ENCODE results near the gene IGFBP4. TPM values are rescaled to one million over a fixed set of nuclear protein-coding genes. Genes with fewer than 3 reads are reported as not detected.

The IGFBP4 gene
- total RNA-seq, 1 experiment from 2014 or later = 6.5 TPM

DNA sequence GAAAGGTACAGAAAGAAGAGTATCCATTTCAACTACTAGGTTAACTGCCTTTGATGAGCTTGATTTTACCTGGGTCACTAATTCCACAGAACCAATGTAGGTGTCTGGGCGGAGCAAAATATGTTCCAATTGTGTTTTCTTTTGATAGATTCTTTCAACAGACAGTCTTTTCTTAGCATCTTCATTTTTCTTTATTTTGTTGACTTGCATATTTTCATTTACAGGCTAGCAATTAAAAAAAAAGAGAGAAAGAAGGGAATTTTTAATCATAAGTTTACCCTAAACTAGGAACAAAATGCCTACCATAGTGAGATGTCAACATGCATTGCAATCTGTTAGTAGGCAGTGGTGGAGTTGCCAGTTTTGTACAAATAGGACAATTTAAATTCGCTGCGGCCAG, 26.6 kb upstream of the IGFBP4 start:
- ChIA-PET POLR2A (interaction anchor here (0.9 to 2.9 kb wide), 9 partner anchors 9 to 222 kb away, joined by 3 to 15 read pairs (median 5); partner anchors contain the start of gene RARA), CTCF (interaction anchor here (0.6 to 3.8 kb wide), 13 partner anchors 9 to 794 kb away, joined by 3 to 23 read pairs (median 6); partner anchors contain the start of gene GJD3)
- H3K36me3 Mint-ChIP-seq (ENCODE audit: insufficient read depth, unreplicated experiment) = peaks cover 7% of the 10 kb centered on the region
- TF ChIP-seq, protein P1, sequence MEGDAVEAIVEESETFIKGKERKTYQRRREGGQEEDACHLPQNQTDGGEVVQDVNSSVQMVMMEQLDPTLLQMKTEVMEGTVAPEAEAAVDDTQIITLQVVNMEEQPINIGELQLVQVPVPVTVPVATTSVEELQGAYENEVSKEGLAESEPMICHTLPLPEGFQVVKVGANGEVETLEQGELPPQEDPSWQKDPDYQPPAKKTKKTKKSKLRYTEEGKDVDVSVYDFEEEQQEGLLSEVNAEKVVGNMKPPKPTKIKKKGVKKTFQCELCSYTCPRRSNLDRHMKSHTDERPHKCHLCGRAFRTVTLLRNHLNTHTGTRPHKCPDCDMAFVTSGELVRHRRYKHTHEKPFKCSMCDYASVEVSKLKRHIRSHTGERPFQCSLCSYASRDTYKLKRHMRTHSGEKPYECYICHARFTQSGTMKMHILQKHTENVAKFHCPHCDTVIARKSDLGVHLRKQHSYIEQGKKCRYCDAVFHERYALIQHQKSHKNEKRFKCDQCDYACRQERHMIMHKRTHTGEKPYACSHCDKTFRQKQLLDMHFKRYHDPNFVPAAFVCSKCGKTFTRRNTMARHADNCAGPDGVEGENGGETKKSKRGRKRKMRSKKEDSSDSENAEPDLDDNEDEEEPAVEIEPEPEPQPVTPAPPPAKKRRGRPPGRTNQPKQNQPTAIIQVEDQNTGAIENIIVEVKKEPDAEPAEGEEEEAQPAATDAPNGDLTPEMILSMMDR (IDR thresholded peaks at IDR 0.05; ENCODE audit: unreplicated experiment) = no peak
- no TSS peak for BruUV-seq (replicated peaks)
- H3K27me3 Mint-ChIP-seq (ENCODE audit: insufficient read depth, unreplicated experiment) = no peaks in the 10 kb centered on the region
- intact Hi-C loops (cut with micrococcal nuclease) = loop anchor here (2.0 to 5.0 kb wide), 2 partner anchors 58 to 114 kb away; no protein-coding TSS in a partner anchor
- H3K4me3 Mint-ChIP-seq (ENCODE audit: unreplicated experiment) = peak overlapping the region; percentile 96
- H3K27ac Mint-ChIP-seq (ENCODE audit: low read depth, unreplicated experiment) = peak overlapping the region; percentile 82
- DNase-seq (ENCODE audit: unreplicated experiment) = no peak
- H3K4me1 Mint-ChIP-seq (ENCODE audit: insufficient read depth, unreplicated experiment) = peaks cover 12% of the 10 kb centered on the region
- no peaks in the 10 kb centered on the region for H3K9me3 Mint-ChIP-seq (ENCODE audit: unreplicated experiment)

DNA sequence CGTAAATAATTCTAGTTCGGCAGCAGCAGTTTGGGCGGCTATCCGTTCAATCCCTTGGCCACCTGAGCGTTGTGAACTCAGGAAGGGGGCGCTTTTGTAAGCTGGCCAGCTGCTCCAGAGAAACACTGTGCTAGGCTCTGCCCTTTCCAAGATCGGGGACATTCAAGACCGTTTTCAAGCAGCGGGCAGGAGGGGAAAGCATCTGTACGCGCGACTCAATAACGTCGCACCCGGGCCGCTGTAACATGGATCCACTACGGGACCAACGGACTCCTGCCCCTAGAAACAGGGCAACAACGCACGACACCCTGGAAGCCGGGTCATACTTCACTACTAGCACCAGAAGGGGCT, 26.0 kb upstream of the IGFBP4 start:
- ChIA-PET POLR2A (interaction anchor here (0.9 to 2.9 kb wide), 20 partner anchors 18 to 411 kb away, joined by 3 to 15 read pairs (median 4); partner anchors contain the start of gene TNS4), CTCF (interaction anchor here (0.9 to 3.8 kb wide), 5 partner anchors 16 to 112 kb away, joined by 3 to 23 read pairs (median 7); no protein-coding TSS in a partner anchor)
- peak overlapping the region; percentile 82 for H3K27ac Mint-ChIP-seq (ENCODE audit: low read depth, unreplicated experiment)
- no peaks in the 10 kb centered on the region for H3K27me3 Mint-ChIP-seq (ENCODE audit: insufficient read depth, unreplicated experiment)
- H3K9me3 Mint-ChIP-seq (ENCODE audit: unreplicated experiment) = no peaks in the 10 kb centered on the region
- peaks cover 12% of the 10 kb centered on the region for H3K4me1 Mint-ChIP-seq (ENCODE audit: insufficient read depth, unreplicated experiment)
- TF ChIP-seq, protein P1 (IDR thresholded peaks at IDR 0.05; ENCODE audit: unreplicated experiment) = no peak
- no peak for DNase-seq (ENCODE audit: unreplicated experiment)
- peak overlapping the region; percentile 96 for H3K4me3 Mint-ChIP-seq (ENCODE audit: unreplicated experiment)
- TSS peak; percentile 69 for BruUV-seq (replicated peaks)
- peaks cover 7% of the 10 kb centered on the region for H3K36me3 Mint-ChIP-seq (ENCODE audit: insufficient read depth, unreplicated experiment)
- intact Hi-C loops (cut with micrococcal nuclease) = loop anchor here (2.0 to 5.0 kb wide), 2 partner anchors 58 to 115 kb away; no protein-coding TSS in a partner anchor

DNA sequence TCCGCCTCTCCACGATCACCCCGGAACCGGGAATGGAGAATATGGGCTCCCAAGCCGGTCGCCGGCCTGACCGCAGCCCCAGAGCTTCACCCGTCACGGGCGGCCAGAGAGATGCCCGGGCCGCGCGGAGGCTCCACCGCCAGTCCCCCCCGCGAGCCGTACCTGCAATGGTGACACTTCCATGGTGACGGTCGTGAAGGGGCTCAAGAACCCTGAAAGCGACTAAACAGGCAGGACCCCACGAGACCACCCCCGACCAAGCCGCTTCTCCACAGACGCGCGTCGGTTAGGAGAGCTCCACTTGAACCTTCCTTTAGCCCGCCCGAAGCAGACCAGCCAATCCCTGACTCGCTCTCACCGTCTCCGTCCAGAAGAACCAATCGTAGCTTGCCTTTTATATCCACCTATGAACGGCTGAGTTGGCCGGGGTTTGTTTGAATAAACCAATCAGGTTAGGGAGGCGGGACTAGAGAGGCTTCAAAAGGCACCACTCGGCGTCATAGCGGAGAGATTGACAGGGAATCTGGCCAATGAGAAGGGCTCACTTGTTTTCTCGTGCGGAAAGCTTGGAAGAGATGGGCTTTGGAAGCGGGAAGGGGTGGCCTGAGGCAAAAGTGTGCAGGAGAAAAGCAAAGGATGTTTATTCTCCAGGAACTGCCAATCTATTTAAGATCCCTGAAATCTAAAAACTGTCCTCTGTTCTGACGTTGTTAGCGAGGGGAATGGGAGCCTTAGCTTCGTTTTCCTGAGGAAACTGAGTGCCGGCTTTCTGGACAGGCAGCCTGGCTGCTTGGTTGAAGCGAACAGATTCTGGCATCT, 25.4 kb upstream of the IGFBP4 start, which contains the start of gene TOP2A:
TOP2A (minus strand) TSS at position 288 of the 819 bp plus-strand sequence; CDS start at position 183, 105 bp downstream.
- Mint-ChIP-seq H3K4me1 (ENCODE audit: insufficient read depth, unreplicated experiment) (peaks cover 8% of the 10 kb centered on the region), H3K36me3 (ENCODE audit: insufficient read depth, unreplicated experiment) (peaks cover 7% of the 10 kb centered on the region), H3K9me3 (ENCODE audit: unreplicated experiment) (no peaks in the 10 kb centered on the region), H3K27me3 (ENCODE audit: insufficient read depth, unreplicated experiment) (no peaks in the 10 kb centered on the region), H3K4me3 (ENCODE audit: unreplicated experiment) (peak within 1 kb of the TSS; percentile 96), H3K27ac (ENCODE audit: low read depth, unreplicated experiment) (peak within 1 kb of the TSS; percentile 82)
- POLR2A ChIA-PET = interaction anchor here (0.6 to 2.9 kb wide), 23 partner anchors 19 to 504 kb away, joined by 3 to 15 read pairs (median 5); partner anchors contain the start of genes CDC6 and TNS4
- peak; percentile 100 for DNase-seq (ENCODE audit: unreplicated experiment)
- intact Hi-C loops (cut with micrococcal nuclease) = loop anchor here (2.0 to 5.0 kb wide), 2 partner anchors 59 to 116 kb away; no protein-coding TSS in a partner anchor
- TF ChIP-seq, protein P1 (IDR thresholded peaks at IDR 0.05; ENCODE audit: unreplicated experiment) = no peak
- CTCF ChIA-PET = interaction anchor here (0.5 to 3.8 kb wide), 13 partner anchors 16 to 1526 kb away, joined by 3 to 23 read pairs (median 3); no protein-coding TSS in a partner anchor
- no TSS peak for BruUV-seq (replicated peaks)

DNA sequence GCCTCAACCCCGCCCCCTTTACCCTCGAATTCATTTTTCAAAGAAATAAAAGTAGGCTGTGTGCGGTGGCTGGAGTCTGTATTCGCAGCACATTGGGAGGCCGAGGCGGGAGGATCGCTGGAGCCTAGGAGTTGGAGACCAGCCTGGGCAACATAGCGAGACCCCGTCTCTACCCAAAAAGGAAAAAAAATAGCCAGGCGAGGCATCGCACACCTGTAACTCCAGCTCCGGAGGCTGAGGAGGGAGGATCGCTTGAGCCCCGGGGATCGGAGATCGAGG, 24.9 kb upstream of the IGFBP4 start:
- TF ChIP-seq, protein P1 (IDR thresholded peaks at IDR 0.05; ENCODE audit: unreplicated experiment) = no peak
- no peak for DNase-seq (ENCODE audit: unreplicated experiment)
- ChIA-PET POLR2A (interaction anchor here (0.6 to 2.9 kb wide), 15 partner anchors 19 to 504 kb away, joined by 3 to 15 read pairs (median 5); partner anchors contain the start of genes CDC6 and TNS4), CTCF (interaction anchor here (0.5 to 3.8 kb wide), 9 partner anchors 26 to 1527 kb away, joined by 3 to 23 read pairs (median 3); no protein-coding TSS in a partner anchor)
- Mint-ChIP-seq H3K9me3 (ENCODE audit: unreplicated experiment) (no peaks in the 10 kb centered on the region), H3K27ac (ENCODE audit: low read depth, unreplicated experiment) (peak overlapping the region; percentile 82), H3K36me3 (ENCODE audit: insufficient read depth, unreplicated experiment) (peaks cover 3% of the 10 kb centered on the region), H3K27me3 (ENCODE audit: insufficient read depth, unreplicated experiment) (no peaks in the 10 kb centered on the region), H3K4me1 (ENCODE audit: insufficient read depth, unreplicated experiment) (peaks cover 2% of the 10 kb centered on the region), H3K4me3 (ENCODE audit: unreplicated experiment) (peak overlapping the region; percentile 96)
- intact Hi-C loops (cut with micrococcal nuclease) = loop anchor here (5.0 kb wide), 1 partner anchor 116 kb away; no protein-coding TSS in a partner anchor
- BruUV-seq (replicated peaks) = no TSS peak

Measured in MCF 10A (cell line).